Fibroblast of skin of left biceps (primary cell): Measurements from ENCODE around the gene FAM120B.

Experiments used
- DNase-seq, 2 experiments: peaks; one replicate each; pipeline ENCODE4 v3.0.0-alpha.2; 2013; ENCODE audit warnings: low read depth in 2 of 2

Gene FAM120B

DNA sequence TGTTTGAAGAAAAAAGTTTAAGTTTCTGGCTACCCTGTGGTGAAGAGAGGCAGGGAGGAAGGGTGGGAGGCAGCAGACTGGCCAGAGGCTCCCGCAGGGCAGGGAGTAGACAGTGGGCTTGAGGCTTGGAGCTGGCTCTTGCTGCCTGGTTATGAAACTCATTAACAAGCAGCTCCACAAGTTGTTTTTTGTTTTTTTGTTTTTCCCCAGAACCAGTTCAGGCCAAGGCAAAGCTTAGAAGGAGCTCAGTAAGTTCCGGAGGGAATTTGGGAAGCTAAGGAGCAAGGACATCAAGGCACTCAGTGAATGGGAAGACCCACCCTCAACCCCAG lies 19.7 kb upstream of the FAM120B start:
- no peak for DNase-seq

- no peak for DNase-seq
Observed at GRCh38 chr6:170287371-170287876, 19.1 kb upstream of the FAM120B start.

DNA sequence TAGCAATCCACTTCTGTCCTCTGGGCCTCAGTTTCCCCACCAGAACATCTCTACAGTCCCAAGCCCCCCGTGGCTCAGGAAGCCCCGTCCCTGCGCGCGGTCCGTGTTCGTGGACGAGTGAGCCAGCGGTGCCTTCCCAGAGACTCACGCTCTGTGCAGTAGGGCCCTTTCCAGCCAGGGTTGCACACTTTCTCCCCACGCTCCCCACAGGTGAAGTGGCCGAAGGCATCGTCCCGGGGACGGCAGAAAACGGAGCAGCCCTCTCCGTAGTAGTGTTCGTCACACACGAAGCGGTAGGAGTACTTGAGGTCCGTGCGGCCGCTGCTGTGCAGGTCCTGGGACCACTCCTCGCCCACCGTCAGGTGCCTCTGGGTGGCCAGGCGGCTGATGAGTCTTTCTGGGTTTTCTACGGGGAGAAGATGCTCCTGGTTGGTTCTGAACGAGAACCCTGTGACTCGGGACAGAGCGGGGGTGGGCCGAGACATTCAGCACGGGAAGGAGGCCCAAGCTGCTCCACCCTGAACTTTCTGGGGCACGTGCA lies 18.4 kb upstream of the FAM120B start:
- no peak for DNase-seq

DNA sequence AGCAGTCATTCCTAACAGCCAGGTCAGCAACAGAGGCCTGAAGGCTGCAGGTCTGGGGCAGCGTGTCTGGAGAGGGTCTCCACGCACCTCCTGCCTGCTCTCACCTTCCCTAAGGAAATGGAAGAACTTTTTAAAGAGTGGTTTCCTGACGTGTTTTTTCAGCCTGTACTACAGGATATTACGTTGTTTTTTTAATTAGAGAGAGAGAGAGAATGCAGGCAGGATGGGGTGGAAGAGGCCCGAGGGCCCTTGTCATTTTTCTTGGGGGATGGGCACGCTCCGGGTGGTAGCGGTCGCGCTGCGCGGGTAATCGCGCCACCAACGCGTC lies 17.7 kb upstream of the FAM120B start:
- no peak for DNase-seq

- DNase-seq: no peak
Observed at GRCh38 chr6:170289180-170289931, 17.2 kb upstream of the FAM120B start.

DNA sequence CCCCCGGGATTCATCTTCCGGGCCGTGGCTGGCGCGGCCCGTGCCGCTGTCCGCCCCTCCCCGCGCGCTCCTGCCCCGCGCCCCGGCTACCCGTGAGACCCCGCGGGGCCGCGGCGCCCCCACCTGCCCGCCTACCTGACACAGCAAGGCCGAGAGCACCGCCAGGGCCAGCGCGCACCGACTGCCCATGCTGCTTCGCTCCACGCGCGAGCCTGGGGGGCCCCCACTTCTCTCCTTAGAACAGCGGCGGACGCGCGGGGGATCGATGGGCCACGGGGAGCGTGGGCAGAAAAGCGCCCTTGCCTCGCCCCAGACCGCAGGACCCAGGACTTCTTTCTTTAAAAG lies 16.6 kb upstream of the FAM120B start:
- DNase-seq: no peak

GRCh38 chr6:170290296-170291128 lies 16.0 kb upstream of the FAM120B start, which contains the start of gene DLL1:
DLL1 (minus strand) TSS chr6:170291078; CDS start chr6:170290139, 939 bp downstream.
- DNase-seq: no peak

GRCh38 chr6:170291271-170292110 lies 15.1 kb upstream of the FAM120B start:
- DNase-seq: no peak

- DNase-seq: no peak
Observed at GRCh38 chr6:170292111-170292406, 14.5 kb upstream of the FAM120B start.

DNA sequence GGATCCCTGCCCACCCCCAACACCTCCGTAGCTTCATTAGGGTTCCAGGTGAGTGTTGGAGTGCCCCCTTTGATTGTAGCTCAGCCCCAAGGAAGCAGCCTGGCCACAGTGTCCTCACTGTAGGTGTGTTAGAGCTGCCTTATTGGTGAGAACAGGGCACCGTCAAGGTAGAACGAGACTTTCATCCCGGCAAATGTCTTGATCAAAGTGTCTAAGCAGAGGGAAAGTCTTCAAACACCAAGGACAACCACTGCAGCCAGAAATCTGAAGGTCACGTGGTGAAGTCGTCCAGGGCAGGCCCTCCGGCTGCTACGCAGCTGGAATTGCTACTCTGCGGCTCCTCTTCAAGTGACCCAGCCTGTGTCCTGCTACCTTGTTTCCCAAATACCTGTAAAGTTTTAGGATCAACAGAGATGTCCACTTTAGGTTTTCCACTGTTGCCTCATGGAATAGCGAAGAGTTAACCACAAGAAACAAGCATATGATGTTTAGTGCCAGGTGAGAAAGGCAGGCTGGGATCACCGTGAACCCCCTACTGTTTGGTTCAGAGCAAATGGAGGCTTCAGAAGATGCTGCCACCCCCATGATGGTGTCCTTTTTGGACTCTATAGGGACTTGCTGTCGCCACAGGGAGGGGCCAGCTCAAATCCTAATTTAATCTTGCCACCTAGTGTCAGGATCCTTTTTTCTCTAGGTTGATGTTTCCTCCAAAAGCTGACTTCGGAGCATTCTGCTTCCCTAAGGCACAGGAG lies 14.0 kb upstream of the FAM120B start:
- no peak for DNase-seq

DNA sequence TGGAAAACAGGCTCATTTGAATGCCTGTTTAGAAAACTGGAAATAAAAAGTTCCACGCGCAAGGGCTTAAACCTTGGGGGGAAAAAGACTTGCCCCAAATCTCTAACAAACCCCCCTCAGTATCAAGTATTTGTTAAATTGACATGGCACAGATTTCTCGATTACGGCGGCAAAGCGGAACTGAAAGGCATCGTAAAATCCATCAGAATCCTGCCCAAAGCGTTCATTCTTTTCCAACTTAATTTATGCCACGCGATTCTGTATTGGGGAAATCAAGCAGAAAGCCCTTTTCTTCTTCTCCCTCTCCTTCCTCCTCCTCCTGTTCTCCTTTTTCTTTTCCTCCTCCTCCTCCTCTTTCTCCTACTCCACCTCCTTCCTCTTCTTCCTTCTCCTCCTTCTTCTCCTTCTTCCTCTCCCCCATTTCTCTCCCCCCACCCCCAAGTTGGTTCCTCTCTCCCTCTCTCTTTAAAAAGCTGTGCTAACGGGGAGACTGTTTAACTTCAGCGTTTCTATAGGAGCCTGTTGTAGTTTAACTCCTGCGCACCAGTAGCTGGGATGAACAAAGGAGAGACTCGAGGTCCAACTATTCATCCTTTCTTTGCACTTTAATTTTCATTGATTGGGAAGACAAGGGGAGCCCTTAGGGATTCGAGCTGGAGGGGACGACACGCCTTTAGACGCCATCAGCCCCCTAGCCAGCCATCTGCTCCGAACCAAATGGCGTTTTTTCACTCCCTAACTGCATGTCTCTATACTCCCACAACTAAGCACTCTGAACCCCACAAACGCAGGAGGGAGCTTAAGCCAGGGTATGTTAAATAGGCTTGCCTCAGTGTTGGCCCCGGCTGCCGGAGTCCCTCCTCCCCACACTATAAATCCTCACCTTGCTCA lies 13.0 kb upstream of the FAM120B start:
- no peak for DNase-seq

DNA sequence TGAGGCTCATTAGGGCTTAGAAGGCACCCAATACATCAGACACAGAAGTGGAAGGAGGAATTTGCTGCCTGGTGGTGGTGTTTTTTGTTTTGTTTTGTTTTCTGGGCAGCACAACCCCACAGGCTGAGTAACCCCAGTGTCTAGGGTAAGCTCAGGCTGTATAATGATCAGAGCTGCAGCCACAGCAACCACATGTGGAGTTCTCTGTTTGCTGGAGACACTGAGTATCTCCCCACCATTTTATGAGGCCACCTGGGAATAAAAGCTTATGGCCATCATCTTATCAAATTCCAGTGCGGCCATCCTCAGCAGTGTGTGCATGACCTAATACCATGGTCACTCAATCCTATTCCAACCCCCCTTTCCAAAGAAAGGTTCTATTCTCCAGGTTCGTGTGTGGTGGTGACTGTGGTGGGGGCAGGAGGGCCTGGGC lies 12.2 kb upstream of the FAM120B start:
- no peak for DNase-seq

DNA sequence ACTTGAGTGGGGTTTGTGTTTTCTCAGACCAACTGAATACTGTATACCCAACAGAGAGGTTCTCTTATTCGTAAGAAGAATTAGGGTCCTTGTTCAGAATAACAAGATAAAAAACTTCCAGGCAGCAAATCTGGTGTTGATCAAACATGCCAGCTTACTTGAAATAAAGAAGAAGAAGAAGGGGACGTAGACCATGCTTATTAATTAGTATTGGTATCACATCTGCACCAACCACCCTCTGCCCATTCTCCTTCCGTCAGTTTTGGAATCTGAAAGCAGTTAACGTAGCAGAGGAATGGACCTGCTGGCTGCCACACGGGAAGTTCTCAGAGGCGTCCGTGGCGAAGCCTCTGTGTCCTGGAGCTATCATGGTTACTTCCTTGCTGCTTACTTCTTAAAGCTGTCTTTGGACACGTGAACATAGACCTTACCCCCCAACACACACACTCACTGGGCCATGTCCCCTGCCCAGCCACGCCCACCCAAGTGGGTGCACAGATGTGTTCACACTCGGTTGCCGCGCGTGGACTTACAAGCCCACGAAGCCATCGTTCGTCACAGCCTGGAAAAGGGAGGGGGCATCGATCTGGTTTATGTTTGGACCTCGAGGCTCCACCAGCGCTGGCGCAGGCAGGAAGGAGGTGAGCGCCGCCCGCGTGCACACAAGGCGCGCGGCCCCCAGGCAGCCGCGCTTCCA lies 11.6 kb upstream of the FAM120B start:
- DNase-seq: no peak

- no peak for DNase-seq
Observed at GRCh38 chr6:170295510-170296422, 10.8 kb upstream of the FAM120B start.

GRCh38 chr6:170296423-170296745 lies 10.2 kb upstream of the FAM120B start:
- DNase-seq: no peak

DNA sequence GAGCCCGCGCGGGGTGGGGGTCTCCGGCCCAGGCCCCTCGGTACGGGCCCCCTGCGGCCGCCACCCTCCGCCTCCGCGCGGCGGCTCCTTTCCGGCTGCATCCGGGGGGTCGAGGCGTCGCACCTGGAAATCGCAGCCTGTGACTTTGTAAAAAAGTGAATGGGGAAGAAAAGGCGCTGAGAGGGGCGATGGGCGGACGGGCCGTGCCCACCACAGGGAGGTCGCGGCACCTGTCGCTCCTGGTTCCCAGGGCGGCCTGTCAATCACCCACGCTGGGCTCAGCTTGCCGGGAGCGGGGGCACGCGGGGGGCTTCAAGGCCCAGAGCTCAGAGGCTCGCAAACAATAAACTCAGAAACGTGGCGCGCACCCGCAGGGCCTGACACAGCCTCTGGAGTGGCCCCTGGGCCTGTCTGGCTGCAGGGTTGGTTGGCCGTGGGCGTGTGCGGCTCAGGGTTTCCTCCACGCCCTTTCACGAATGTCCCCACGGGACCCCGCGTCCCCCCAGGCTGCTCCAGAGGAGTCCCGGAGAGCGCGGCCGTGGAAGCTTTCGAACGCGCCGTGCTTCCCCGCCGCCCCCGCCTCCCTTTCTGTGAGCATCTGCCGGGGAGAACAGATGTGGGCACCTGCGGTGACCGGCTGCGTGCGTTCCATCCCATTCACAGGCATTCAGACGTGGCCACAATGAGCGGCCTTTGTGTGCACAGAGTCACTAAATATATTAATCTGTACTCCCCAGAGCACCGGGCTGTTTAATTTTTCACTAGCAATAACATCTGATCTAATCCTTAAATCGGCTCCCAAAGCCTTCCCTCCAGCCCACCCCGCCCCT lies 9.6 kb upstream of the FAM120B start:
- DNase-seq: no peak

DNA sequence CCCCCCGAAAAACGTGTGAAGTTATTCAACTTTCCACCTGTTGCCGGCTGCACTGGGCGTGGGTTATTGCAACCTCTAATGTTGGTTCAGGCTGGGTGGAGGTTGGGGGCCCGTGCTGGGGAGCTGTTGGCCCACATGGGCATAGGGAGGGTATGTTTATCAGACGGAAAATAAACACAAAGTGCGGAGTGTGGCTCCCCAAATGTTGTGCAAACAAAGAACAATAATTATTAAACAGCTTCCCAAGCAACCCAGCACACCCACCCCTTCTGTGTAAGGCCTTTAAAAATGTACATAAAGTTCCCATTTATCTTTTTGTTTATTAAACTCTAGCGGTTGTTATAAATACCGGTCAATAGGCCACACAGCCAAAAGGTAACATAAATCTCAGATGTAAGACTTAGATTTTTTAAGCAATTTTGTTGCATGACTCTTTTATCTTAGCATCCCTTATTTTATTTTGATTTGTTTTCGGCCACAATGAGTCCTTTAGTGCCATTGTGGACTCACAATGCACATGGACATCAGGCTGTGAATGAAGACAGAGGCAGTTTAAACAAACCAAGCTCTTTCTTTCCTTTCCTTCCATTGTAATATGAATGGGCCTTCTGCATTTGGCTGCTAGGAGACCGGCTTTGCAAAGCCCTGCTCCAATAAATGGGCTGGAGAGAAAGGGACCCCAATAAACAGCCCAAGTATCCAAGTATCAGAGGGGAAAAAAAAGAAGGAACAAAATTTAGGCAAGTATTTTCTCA lies 8.8 kb upstream of the FAM120B start:
- DNase-seq: no peak
